Tibial nerve (tissue), 4 donors: Measurements from ENCODE around the gene RANBP10. TPM values are rescaled to one million over a fixed set of nuclear protein-coding genes. Genes with fewer than 3 reads are reported as not detected.

Experiments used
- DNase-seq, 2 donors: peaks; one replicate each; pipeline ENCODE4 v3.0.0-alpha.2; 2019; ENCODE audit warnings: low spot score in 2 of 2
- H3K27ac ChIP-seq, 4 donors: fragments of 200-600 bp; sonication (generic) in 3 of 4; one replicate each; pipeline ENCODE4 v1.5.1; 2017 to 2019; ENCODE audit warnings: mild to moderate bottlenecking in 1 of 4
- H3K27me3 ChIP-seq, 2 donors: fragments of 200-600 bp; sonication (generic) in 1 of 2; one replicate each; pipeline versions ENCODE4 v1.5.1 to v1.6.0; 2017 to 2019
- H3K36me3 ChIP-seq, 3 donors: fragments of 200-600 bp; sonication (generic); one replicate each; pipeline ENCODE4 v1.5.1; 2018 to 2019
- H3K4me1 ChIP-seq, 4 donors: fragments of 200-600 bp; sonication (generic) in 3 of 4; one replicate each; pipeline ENCODE4 v1.5.1; 2017 to 2019
- H3K4me3 ChIP-seq, 4 donors: fragments of 200-600 bp; sonication (generic) in 3 of 4; one replicate each; pipeline ENCODE4 v1.5.1; 2017 to 2019; ENCODE audit warnings: mild to moderate bottlenecking in 1 of 4, moderate library complexity in 1 of 4
- H3K9me3 ChIP-seq, 4 donors: fragments of 200-600 bp; sonication (generic) in 3 of 4; one replicate each; pipeline ENCODE4 v1.5.1; 2017 to 2019
- EP300 ChIP-seq, 2 donors: sonication (generic); formaldehyde crosslinking; IDR thresholded peaks; one replicate each; pipeline ENCODE4 v1.6.1; 2017; ENCODE audit warnings: antibody characterized with exemption in 2 of 2, mild to moderate bottlenecking in 1 of 2
- POLR2A ChIP-seq, 2 donors: fragments of 450-650 bp; IDR thresholded peaks; one replicate each; pipeline ENCODE4 v1.6.1; 2017; ENCODE audit warnings: antibody characterized with exemption in 2 of 2, mild to moderate bottlenecking in 2 of 2, moderate library complexity in 2 of 2
- WGBS, 2 donors: methylation state at CpG; one replicate each; pipeline ENCODE4 v1.1.5; 2018; 5-methylcytosine and 5-hydroxymethylcytosine counted together
- total RNA-seq, 4 donors: library from RNA; depleted of rRNA; stranded (reverse); fragments of >200 nt; gene quantifications; one replicate each; pipeline ENCODE4 v1.1.0, GENCODE V29; 2016
- TF ChIP-seq, protein P1 (sequence below), 5 experiments: fragments of 200-600 bp in 3 of 5; fragments of 450-650 bp in 2 of 5; sonication (generic) in 3 of 5; IDR thresholded peaks; one replicate each; pipeline ENCODE4 v1.5.1; 2016 to 2019; ENCODE audit warnings: antibody characterized with exemption in 5 of 5, mild to moderate bottlenecking in 3 of 5, moderate library complexity in 2 of 5

RANBP10 gene
- total RNA-seq, 4 donors from 2014 or later = 8.1 to 19.5 (median 12.0) TPM

- Histone ChIP-seq H3K27ac (peak overlapping the region in 3 of 4 donors; percentile 26 to 86 (median 80)), H3K36me3 (peaks cover 0 to 33% (median 4%) of the 10 kb centered on the region in 3 donors), H3K4me1 (peaks cover 0 to 25% (median 9%) of the 10 kb centered on the region in 4 donors), H3K9me3 (no peaks in the 10 kb centered on the region), H3K4me3 (peak overlapping the region; percentile 69 to 88 (median 82)), H3K27me3 (no peaks in the 10 kb centered on the region)
- WGBS, 2 donors = 68 to 81% methylated on average over 10 of the region's 10 CpGs
- no peak for TF ChIP-seq EP300 (IDR thresholded peaks at IDR 0.05)
- no peak for TF ChIP-seq POLR2A (IDR thresholded peaks at IDR 0.05)
- TF ChIP-seq, protein P1, sequence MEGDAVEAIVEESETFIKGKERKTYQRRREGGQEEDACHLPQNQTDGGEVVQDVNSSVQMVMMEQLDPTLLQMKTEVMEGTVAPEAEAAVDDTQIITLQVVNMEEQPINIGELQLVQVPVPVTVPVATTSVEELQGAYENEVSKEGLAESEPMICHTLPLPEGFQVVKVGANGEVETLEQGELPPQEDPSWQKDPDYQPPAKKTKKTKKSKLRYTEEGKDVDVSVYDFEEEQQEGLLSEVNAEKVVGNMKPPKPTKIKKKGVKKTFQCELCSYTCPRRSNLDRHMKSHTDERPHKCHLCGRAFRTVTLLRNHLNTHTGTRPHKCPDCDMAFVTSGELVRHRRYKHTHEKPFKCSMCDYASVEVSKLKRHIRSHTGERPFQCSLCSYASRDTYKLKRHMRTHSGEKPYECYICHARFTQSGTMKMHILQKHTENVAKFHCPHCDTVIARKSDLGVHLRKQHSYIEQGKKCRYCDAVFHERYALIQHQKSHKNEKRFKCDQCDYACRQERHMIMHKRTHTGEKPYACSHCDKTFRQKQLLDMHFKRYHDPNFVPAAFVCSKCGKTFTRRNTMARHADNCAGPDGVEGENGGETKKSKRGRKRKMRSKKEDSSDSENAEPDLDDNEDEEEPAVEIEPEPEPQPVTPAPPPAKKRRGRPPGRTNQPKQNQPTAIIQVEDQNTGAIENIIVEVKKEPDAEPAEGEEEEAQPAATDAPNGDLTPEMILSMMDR (IDR thresholded peaks at IDR 0.05) = no peak
- no peak for DNase-seq
Observed at GRCh38 chr16:67834242-67834614, 27.9 kb upstream of the RANBP10 start.

DNA sequence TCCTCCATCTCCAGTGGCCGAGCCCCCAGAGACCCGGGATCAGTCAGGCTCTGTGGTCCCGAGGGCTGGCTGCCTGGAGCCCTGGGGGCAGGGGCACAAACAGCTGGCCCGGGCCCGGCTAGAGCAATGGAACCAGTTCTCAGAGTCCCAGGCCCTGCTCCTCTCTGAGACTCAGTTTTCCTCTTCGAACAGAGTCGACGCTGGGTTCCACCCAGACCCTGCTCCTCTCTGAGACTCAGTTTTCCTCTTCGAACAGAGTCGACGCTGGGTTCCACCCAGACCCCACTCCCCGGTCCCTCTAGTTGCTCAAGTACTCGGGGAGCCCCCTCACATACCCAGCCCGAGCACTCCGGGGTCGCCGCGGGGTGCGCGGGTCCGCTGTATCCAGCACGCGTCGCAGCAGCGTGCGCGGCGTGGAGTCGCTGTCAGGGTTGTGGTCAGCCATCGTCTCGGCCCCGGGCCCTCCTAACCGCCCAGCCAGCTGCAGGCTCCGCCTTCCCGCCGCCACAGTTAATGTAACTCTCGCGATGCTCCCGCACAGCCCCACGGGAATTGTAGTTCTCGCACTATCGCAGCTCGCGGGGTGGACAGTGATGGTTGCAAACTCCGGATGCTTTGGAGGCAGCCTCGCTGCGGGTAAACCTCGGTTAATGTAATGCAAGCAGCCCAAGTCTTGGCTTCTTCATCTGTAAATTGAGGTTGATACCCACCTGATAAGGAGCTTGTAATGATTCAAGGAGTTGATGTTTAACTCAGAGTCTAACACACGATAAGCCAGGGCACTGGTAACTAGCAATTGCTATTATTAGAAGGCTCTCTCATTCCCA lies 27.3 kb upstream of the RANBP10 start:
- Histone ChIP-seq H3K27ac (peak overlapping the region in 3 of 4 donors; percentile 79 to 86 (median 80)), H3K36me3 (peaks cover 0 to 39% (median 4%) of the 10 kb centered on the region in 3 donors), H3K4me3 (peak overlapping the region; percentile 69 to 88 (median 82)), H3K4me1 (peaks cover 0 to 25% (median 9%) of the 10 kb centered on the region in 4 donors), H3K9me3 (no peaks in the 10 kb centered on the region), H3K27me3 (no peaks in the 10 kb centered on the region)
- TF ChIP-seq, protein P1 (IDR thresholded peaks at IDR 0.05) = no peak
- peak; percentile 33 to 72 for TF ChIP-seq EP300 (IDR thresholded peaks at IDR 0.05)
- peak; percentile 17 to 69 for TF ChIP-seq POLR2A (IDR thresholded peaks at IDR 0.05)
- 0 to 1% methylated on average over 41 to 46 of the region's 49 CpGs for WGBS, 2 donors
- DNase-seq = peak; percentile 90 to 96

- no peaks in the 10 kb centered on the region for H3K27me3 ChIP-seq
- DNase-seq = no peak
- H3K36me3 ChIP-seq = peaks cover 0 to 45% (median 4%) of the 10 kb centered on the region in 3 donors
- H3K4me3 ChIP-seq = peak overlapping the region; percentile 69 to 88 (median 82)
- peaks cover 0 to 25% (median 9%) of the 10 kb centered on the region in 4 donors for H3K4me1 ChIP-seq
- peak overlapping the region in 3 of 4 donors; percentile 79 to 86 (median 80) for H3K27ac ChIP-seq
- no peaks in the 10 kb centered on the region for H3K9me3 ChIP-seq
- no peak for TF ChIP-seq POLR2A (IDR thresholded peaks at IDR 0.05)
- 0 to 7% methylated on average over 3 of the region's 3 CpGs for WGBS, 2 donors
Observed at GRCh38 chr16:67833030-67833414, 26.7 kb upstream of the RANBP10 start.

DNA sequence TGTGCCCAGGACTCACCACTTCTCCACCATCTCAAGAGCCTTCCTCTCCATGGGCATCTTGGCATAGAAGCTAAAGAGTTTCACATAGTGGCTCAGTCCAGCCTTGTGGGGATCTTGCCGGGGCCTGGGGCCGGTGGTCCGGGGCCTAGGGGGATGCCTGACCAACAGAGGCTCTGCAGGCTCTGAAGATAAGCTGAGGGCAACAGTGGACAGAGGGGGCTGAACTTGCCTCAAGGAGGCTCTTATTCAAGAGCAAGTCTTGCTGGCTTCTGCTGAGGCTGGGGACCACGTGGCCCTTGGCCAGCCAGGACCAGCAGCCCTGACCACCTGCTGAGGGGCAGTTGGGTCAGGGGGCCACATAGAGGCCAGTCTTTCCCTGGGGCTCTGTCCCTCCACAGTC lies 22.3 kb upstream of the RANBP10 start:
- no peak overlapping the region for H3K27ac ChIP-seq
- peaks cover 0 to 78% (median 4%) of the 10 kb centered on the region in 3 donors for H3K36me3 ChIP-seq
- H3K9me3 ChIP-seq = no peaks in the 10 kb centered on the region
- WGBS, 2 donors = 89 to 93% methylated on average over 4 of the region's 4 CpGs
- peaks cover 0 to 19% (median 5%) of the 10 kb centered on the region in 4 donors for H3K4me1 ChIP-seq
- no peak for DNase-seq
- no peaks in the 10 kb centered on the region for H3K27me3 ChIP-seq
- H3K4me3 ChIP-seq = no peak overlapping the region
- TF ChIP-seq EP300 (IDR thresholded peaks at IDR 0.05) (no peak), POLR2A (IDR thresholded peaks at IDR 0.05) (no peak)
- TF ChIP-seq, protein P1 (IDR thresholded peaks at IDR 0.05) = no peak

- Histone ChIP-seq H3K27me3 (no peaks in the 10 kb centered on the region), H3K9me3 (no peaks in the 10 kb centered on the region), H3K4me3 (no peak overlapping the region), H3K4me1 (no peaks in the 10 kb centered on the region), H3K36me3 (peaks cover 0 to 62% (median 4%) of the 10 kb centered on the region in 3 donors), H3K27ac (no peak overlapping the region)
- TF ChIP-seq, protein P1 (IDR thresholded peaks at IDR 0.05) = no peak
- TF ChIP-seq POLR2A (IDR thresholded peaks at IDR 0.05) (no peak), EP300 (IDR thresholded peaks at IDR 0.05) (no peak)
- WGBS, 2 donors = 85 to 89% methylated on average over 12 to 13 of the region's 14 CpGs
- no peak for DNase-seq
Observed at GRCh38 chr16:67825906-67826305, 19.5 kb upstream of the RANBP10 start.
